ENCODE results near the gene HSPA9. TPM values are rescaled to one million over a fixed set of nuclear protein-coding genes. Genes with fewer than 3 reads are reported as not detected.
"Not testable (repeated sequence)": the region's sequence is repeated elsewhere in the genome, so short reads cannot be mapped to it uniquely, and the experiment has no call there.

Gene HSPA9
- total RNA-seq, 1 donor: 222 TPM

DNA sequence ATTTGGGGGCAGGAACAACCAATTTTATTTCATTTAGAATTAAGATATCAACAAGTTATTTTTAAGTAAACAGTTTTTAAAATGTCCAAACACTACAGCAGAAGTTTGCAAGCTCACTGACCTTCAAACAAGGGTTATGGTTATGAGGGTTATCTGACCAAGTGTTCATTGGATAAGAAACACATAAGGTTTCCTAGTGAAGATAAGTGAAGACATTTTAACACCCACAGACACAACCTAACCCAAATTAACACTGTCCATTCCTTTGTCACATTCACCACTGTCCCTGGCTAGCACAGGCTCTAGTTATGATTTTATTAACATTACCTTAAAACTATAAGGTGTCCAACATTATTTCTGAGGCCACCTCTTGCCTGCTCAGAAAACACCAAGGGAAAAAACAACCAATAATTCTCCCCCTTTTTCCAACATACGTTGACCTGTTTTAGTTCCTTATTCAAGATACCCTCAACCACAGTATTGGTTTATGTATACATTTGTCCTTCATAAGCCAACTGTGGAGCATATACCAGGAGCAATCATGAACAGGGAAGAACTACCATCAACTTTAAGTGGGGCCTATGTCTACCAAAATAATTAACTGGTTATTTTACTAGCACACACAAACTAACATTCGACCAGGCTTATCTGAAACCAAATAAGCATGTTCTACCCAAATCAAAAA, 36.1 kb downstream of the HSPA9 start:
- DNase-seq (ENCODE audit: low read depth in 2 of 3, low spot score in 2 of 3): no peak

DNA sequence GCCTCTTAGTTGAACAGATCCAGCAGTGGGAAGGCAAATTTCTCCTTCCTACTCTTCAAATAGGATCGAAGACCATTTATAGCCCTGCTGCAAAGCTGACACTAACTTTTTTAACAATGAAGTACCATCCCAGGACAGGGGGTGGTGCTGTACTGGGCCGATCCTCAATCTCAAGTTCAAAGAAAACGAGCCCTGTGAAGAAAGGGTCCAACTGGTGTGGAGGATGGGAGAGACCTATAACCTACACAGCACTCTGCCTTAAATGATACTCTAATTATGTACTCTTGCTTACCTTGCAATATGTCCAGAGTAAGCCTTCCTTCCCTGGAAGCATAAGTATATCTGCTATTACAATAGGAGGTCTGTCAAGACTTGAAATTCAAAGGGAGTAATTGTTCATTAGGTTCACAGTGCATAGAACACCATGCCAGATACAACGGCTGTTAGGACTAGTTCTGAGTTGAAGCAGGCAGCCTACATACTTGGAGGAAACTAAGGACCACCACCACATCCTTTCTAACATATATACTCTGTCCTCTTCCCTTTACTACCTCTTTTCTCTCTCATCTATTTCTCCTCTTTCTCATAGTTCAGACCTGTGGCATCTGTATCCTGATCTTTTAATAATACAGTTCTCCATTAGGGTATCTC, 38.4 kb downstream of the HSPA9 start:
- DNase-seq (ENCODE audit: low read depth in 2 of 3, low spot score in 2 of 3): peak in 2 of 3 donors; percentile 31 to 55

DNA sequence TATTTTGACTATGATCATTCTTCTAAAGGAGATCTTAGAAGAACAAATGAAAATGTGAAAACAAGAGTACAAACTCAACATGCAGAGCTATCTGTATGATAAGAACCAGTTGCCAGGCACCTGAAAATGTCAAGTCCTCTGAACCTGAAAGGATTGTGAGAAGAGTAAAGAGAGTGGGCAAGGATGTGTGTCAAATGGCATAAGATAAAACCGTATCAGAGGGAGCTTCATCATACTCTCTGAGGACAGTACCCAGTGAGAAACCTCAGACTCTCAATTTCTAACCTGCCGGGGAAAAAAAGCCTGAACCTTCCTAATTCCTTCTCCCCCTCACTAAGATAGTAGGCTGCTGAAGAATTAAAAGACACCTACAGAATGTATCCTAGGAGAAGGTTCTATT, 39.0 kb downstream of the HSPA9 start:
- no peak for DNase-seq (ENCODE audit: low read depth in 2 of 3, low spot score in 2 of 3)

GRCh38 chr5:138533973-138534941, 40.9 kb downstream of the HSPA9 start:
- DNase-seq (ENCODE audit: low read depth in 2 of 3, low spot score in 2 of 3): no peak

DNA sequence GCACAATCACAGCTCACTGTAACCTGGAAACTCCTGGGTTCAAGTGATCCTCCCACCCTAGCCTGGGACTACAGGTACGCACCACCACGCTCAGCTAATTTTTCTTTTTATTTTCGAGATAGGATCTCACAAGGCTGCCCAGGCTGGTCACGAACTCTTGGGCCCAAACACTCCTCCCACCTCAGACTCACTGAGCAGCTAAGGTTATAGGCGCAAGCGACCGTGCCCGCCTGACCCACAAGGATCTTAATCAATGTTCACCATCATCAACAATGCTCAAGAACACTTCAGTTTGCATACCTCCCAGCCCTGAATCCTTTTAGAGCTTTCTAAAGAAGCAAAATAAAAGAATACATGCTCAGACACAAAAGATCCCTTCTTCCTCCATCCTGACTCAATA, 45.4 kb downstream of the HSPA9 start:
- no peak for DNase-seq (ENCODE audit: low read depth in 2 of 3, low spot score in 2 of 3)

DNA sequence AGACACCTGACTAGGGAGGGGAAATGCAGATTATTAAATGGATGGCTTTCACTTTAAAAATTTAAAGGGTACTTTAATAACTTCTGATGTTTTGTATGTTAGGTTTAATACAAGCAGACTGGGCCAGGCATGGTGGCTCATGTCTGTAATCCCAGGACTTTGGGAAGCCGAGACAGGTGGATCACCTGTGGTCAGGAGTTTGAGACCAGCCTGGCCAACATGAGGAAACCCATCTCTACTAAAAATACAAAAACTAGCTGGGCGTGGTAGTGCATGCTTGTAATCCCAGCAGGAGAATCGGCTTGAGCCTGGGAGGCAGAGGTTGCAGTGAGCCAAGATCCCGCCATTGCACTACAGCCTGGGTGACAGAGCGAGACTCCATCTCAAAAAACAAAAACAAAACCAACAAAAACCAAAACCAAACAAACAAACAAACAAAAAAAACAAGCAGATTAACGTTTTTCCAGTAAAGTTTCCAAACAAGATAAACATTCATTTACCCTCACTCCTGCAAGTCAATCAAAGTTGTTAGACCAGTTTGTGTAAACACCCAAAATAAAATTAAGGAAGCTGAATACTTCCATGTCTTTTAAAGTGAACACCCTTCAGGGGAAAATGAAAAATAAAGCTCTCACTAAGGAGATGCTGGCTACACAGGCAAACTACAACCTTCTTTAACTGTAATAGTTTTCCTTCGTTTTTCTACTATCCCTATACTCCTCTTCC, 46.3 kb downstream of the HSPA9 start:
- no peak for DNase-seq (ENCODE audit: low read depth in 2 of 3, low spot score in 2 of 3)

DNA sequence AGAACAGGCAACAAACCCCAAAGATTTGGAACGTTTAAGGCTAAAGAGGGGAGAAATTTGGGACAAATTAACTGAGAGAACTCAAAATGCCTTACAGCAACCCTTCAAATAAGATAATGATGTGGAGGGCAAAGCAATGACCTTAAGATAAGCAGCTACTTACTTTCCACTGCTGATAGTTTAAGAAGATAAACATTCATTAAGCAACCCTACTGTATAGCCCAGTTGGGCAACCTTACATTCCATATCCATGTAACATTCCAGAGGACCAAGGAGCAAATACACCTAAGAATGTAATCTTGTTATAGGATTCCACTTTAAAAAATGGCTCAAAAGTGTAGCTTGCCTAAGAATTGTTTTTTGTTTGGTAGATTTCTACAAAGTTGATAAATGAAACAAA, 47.0 kb downstream of the HSPA9 start:
- no peak for DNase-seq (ENCODE audit: low read depth in 2 of 3, low spot score in 2 of 3)

DNA sequence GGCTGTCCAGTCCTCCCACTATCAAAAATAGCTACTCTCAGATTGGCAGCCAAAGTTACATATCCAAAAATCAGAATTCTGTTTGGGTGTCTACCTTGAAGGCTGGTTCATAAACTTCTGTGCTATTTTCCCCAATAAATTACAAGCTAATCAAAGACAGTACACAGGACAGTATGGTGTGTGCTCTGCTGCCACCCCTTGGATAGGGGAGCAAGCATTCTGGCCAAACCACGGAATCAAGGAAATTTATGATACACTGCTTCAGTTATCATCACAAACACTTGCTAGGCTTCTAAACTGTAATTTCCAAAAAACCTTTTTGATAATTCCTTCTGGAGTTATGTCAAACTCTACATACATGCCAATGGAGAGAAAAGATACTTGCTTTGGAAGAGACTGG, 48.0 kb downstream of the HSPA9 start:
- no peak for DNase-seq (ENCODE audit: low read depth in 2 of 3, low spot score in 2 of 3)

GRCh38 chr5:138523406-138523805, 51.8 kb downstream of the HSPA9 start:
- no peak for DNase-seq (ENCODE audit: low read depth in 2 of 3, low spot score in 2 of 3)

DNA sequence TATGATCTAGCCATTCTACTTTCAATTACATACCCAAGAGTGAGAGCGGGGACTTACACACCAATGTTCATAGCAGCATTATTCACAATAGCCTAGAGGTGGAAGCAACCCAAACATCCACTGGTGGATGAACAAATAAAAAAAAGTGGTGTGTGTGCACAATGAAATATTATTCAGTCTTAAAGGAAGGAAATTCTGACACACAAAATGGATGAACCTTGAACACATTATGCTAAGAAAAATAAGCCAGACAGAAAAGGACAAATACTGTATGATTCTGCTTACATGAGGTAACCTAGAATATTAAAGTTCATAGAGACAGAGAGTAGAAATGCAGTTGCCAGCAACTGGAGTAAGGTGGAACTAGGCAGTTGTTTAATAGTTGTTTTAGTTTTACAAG, 54.2 kb downstream of the HSPA9 start:
- DNase-seq (ENCODE audit: low read depth in 2 of 3, low spot score in 2 of 3): no peak

- DNase-seq (ENCODE audit: low read depth in 2 of 3, low spot score in 2 of 3): no peak
Observed at GRCh38 chr5:138517437-138517836, 57.8 kb downstream of the HSPA9 start.

DNA sequence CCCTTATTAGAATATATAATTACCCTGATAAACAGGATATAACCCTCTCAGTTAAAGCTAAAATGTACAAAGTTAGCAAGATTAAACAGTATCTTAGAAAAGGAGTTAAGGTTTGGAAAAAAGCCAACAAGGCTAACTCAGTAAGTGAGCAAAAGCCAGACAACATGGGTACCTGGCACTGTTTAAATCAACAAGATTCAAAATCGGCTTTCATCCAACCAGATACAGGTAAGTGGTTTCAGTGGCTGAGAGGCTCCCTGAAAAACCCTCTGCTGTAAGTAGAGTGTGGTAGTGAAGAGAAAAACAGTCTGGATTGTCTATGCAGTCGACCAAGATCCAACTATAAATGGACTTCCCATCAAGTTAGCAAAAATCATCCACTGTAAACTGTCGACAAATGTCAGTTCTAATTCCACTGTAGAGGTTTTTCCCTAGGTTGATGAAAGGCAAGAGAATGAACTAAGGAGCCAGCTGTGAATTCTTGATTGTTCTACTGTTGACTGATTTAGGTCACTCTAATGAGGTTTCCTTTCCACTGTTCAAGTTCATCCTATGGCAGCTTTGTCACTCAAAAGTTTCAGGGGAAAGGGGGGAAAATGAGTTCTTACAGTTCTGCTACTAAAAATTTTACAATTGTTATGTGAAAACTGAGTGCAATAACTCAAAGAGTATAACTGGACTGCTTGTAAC, 59.5 kb downstream of the HSPA9 start:
- DNase-seq (ENCODE audit: low read depth in 2 of 3, low spot score in 2 of 3): no peak

DNA sequence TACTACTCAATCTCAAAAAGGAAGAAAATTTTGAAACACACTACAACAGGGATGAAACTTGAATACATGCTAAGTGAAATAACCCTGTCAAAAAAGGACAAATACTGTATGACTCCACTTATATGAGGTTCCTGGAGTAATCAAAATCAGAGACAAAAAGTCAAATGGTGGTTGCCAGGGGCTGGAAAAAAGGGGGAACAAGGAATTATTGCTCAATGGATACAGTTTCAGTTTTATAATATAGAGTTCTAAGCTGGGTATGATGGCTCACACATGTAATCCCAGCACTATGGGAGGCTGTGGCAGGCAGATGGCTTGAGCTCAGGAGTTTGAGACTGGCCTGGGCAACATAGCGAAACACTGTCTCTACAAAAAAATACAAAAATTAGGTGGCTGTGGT, 61.2 kb downstream of the HSPA9 start:
- no peak for DNase-seq (ENCODE audit: low read depth in 2 of 3, low spot score in 2 of 3)

GRCh38 chr5:138508958-138509357, 66.2 kb downstream of the HSPA9 start:
- DNase-seq (ENCODE audit: low read depth in 2 of 3, low spot score in 2 of 3): no peak

GRCh38 chr5:138507485-138507884, 67.7 kb downstream of the HSPA9 start:
- not testable (repeated sequence) for DNase-seq (ENCODE audit: low read depth in 2 of 3, low spot score in 2 of 3)

GRCh38 chr5:138506370-138507306, 68.6 kb downstream of the HSPA9 start:
- DNase-seq (ENCODE audit: low read depth in 2 of 3, low spot score in 2 of 3): no peak

DNA sequence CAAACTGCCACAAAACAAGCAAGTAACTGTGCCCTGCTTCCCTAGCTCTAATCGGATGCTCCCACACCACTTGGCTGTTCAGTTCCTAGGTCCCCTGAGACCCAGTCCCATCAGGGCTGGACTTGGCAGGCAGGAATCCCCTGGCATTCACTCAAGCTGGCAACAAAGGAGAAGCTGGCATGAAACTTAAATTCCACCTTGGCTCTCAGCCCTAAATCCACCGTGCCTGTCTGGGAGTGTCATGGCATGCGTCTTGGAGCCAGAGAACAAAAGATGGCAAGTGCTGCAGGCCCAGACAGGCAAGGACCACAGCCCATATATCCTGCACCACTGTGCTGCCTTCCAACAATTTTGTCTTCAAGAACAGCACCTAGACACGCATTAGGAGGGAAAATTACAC, 70.4 kb downstream of the HSPA9 start:
- no peak for DNase-seq (ENCODE audit: low read depth in 2 of 3, low spot score in 2 of 3)
